SK-N-SH (cell line): ENCODE measurements around the gene TRIP10. TPM values are rescaled to one million over a fixed set of nuclear protein-coding genes. Genes with fewer than 3 reads are reported as not detected.

Experiments
- CTCF ChIA-PET: fragments of 300-600, 350-600 bp; formaldehyde crosslinking; extraction: SDS; loops from one replicate; lab custom pipeline; 2021; lab: Yijun Ruan, JAX
- POLR2A ChIA-PET: fragments of 350-600 bp; sonication (Branson Sonifier 250); formaldehyde crosslinking; extraction: SDS; loops from one replicate; lab custom pipeline; 2020; ENCODE audit warnings: antibody characterized with exemption, inconsistent platforms; lab: Yijun Ruan, JAX
- DNase-seq: peaks from one replicate; pipeline ENCODE4 v3.0.0; 2012
- H2AFZ ChIP-seq: fragments of 200-600 bp; sonication (generic); 2 replicates; pipeline ENCODE4 v1.8.1; 2016; ENCODE audit warnings: antibody characterized with exemption, mild to moderate bottlenecking, low read depth
- H3F3A ChIP-seq: fragments of 200-600 bp; sonication (generic); replicated peaks from 2 replicates; pipeline ENCODE3; 2016; ENCODE audit warnings: antibody characterized with exemption, mild to moderate bottlenecking; ENCODE audit not compliant: insufficient read depth
- H3K27ac ChIP-seq, 2 experiments: fragments of 200-500 bp in 1 of 2; fragments of 200-600 bp in 1 of 2; sonication (Bioruptor generic) in 1 of 2; sonication (generic), shearing (Covaris generic) in 1 of 2; 2 replicates each; pipeline versions ENCODE4 v1.5.1 to v1.6.1; 2014 to 2016; ENCODE audit warnings: low read depth in 2 of 2, inconsistent platforms in 1 of 2, low read length in 1 of 2, mild to moderate bottlenecking in 1 of 2, mixed read lengths in 1 of 2
- H3K27me3 ChIP-seq: fragments of 200-600 bp; sonication (generic), shearing (Covaris generic); 2 replicates; pipeline ENCODE4 v1.6.1; 2016; ENCODE audit warnings: mixed run types; ENCODE audit not compliant: insufficient read depth
- H3K36me3 ChIP-seq, 2 experiments: fragments of 200-500 bp in 1 of 2; fragments of 200-600 bp in 1 of 2; sonication (Bioruptor generic) in 1 of 2; sonication (generic) in 1 of 2; replicated peaks in 1 of 2; 2 replicates each; pipeline versions ENCODE3 to v1.5.1; 2014 to 2016; ENCODE audit warnings: low read length in 1 of 2, mild to moderate bottlenecking in 1 of 2; ENCODE audit not compliant: insufficient read depth in 2 of 2, control insufficient read depth in 1 of 2
- H3K4me1 ChIP-seq, 2 experiments: fragments of 200-500 bp in 1 of 2; fragments of 200-600 bp in 1 of 2; sonication (Bioruptor generic) in 1 of 2; sonication (generic), shearing (Covaris generic) in 1 of 2; 2 replicates each; pipeline versions ENCODE4 v1.5.1 to v1.6.1; 2014 to 2016; ENCODE audit warnings: low read depth in 1 of 2, low read length in 1 of 2, mixed run types in 1 of 2; ENCODE audit not compliant: insufficient read depth in 2 of 2, control insufficient read depth in 1 of 2
- H3K4me2 ChIP-seq: fragments of 200-600 bp; sonication (generic), shearing (Covaris generic); 2 replicates; pipeline ENCODE4 v1.6.1; 2017; ENCODE audit warnings: mixed run types
- H3K4me3 ChIP-seq, 2 experiments: fragments of 200-500 bp in 1 of 2; fragments of 200-600 bp in 1 of 2; sonication (Bioruptor generic) in 1 of 2; sonication (generic), shearing (Covaris generic) in 1 of 2; 2 replicates each; pipeline versions ENCODE4 v1.5.1 to v1.8.1; 2014 to 2016; ENCODE audit warnings: low read depth in 2 of 2, inconsistent platforms in 1 of 2, low read length in 1 of 2, mild to moderate bottlenecking in 1 of 2, mixed read lengths in 1 of 2, moderate library complexity in 1 of 2
- H3K79me2 ChIP-seq: fragments of 200-600 bp; sonication (generic); 2 replicates; pipeline ENCODE4 v1.8.1; 2017; ENCODE audit warnings: mild to moderate bottlenecking; ENCODE audit not compliant: insufficient read depth
- H3K9ac ChIP-seq: fragments of 200-600 bp; sonication (generic); 2 replicates; pipeline ENCODE4 v1.6.1; 2017; ENCODE audit warnings: mixed run types
- H3K9me2 ChIP-seq: fragments of 200-600 bp; sonication (generic); 2 replicates; pipeline ENCODE4 v1.6.1; 2017; ENCODE audit warnings: mixed run types
- H3K9me3 ChIP-seq: fragments of 200-600 bp; sonication (generic); 2 replicates; pipeline ENCODE4 v1.6.1; 2017; ENCODE audit warnings: mixed run types, mild to moderate bottlenecking, moderate library complexity
- H4K20me1 ChIP-seq: fragments of 200-600 bp; sonication (generic); 2 replicates; pipeline ENCODE4 v1.6.1; 2017; ENCODE audit warnings: mild to moderate bottlenecking, mixed run types; ENCODE audit not compliant: insufficient read depth
- FOXJ3 ChIP-seq: sonication (generic); formaldehyde crosslinking; IDR thresholded peaks from 2 replicates; pipeline ENCODE4 v1.5.1; 2020; ENCODE audit warnings: mild to moderate bottlenecking, missing genetic modification reagents
- FOXM1 ChIP-seq: IDR thresholded peaks from 2 replicates; pipeline ENCODE4 v1.4.0; 2012; ENCODE audit warnings: low read depth, mild to moderate bottlenecking
- NFIC ChIP-seq: IDR thresholded peaks from 2 replicates; pipeline ENCODE4 v1.4.0; 2012; ENCODE audit warnings: borderline replicate concordance
- PBX3 ChIP-seq: IDR thresholded peaks from 2 replicates; pipeline ENCODE4; 2012
- RAD21 ChIP-seq: IDR thresholded peaks from 2 replicates; pipeline ENCODE4 v1.6.1; 2012; ENCODE audit warnings: mild to moderate bottlenecking, low read length
- RCOR1 ChIP-seq: fragments of 150-350 bp; IDR thresholded peaks from 2 replicates; pipeline ENCODE4 v1.6.1; 2017; ENCODE audit warnings: antibody characterized with exemption, low read length
- REST ChIP-seq: IDR thresholded peaks from 2 replicates; pipeline ENCODE4 v1.6.1; 2012; ENCODE audit warnings: mild to moderate bottlenecking, low read depth, low read length, moderate library complexity
- RXRA ChIP-seq: IDR thresholded peaks from 2 replicates; pipeline ENCODE4 v1.4.0; 2012; ENCODE audit warnings: low read depth, mild to moderate bottlenecking, borderline replicate concordance
- SMC3 ChIP-seq: IDR thresholded peaks from 2 replicates; pipeline ENCODE4 v1.6.1; 2012; ENCODE audit warnings: low read depth, low read length, improper control_type of control experiment
- TEAD4 ChIP-seq: IDR thresholded peaks from 2 replicates; pipeline ENCODE4 v1.4.0; 2012; ENCODE audit warnings: mild to moderate bottlenecking, borderline replicate concordance; ENCODE audit not compliant: insufficient read depth
- WGBS: methylation state at CpG from one replicate; pipeline ENCODE4 v1.1.6; 2017; ENCODE audit warnings: low lambda C conversion rate; 5-methylcytosine and 5-hydroxymethylcytosine counted together
- polyA plus RNA-seq, 3 experiments: library from polyadenylated mRNA; depleted of rRNA; stranded (reverse); fragments of >200 nt; gene quantifications; 2 replicates each; pipeline ENCODE4 v1.2.3, GENCODE V29; 2012
- TF ChIP-seq, protein P1 (sequence below): IDR thresholded peaks from 2 replicates; pipeline ENCODE4 v1.4.0; 2012; ENCODE audit warnings: low read depth
- TF ChIP-seq, protein P2 (sequence below): IDR thresholded peaks from 2 replicates; pipeline ENCODE4 v1.4.0; 2012; ENCODE audit warnings: low read depth, borderline replicate concordance

TRIP10 gene
- polyA plus RNA-seq, 1 of the 3 experiments (the other 2 are of a cell fraction): 42.9 TPM

GRCh38 chr19:6725513-6726231 is 13.8 kb upstream of the TRIP10 start:
- WGBS: 66% methylated on average over 14 of the region's 16 CpGs
- H3K4me3 ChIP-seq: no peak overlapping the region
- no peaks in the 10 kb centered on the region for H3K36me3 ChIP-seq
- no peaks in the 10 kb centered on the region for H3K9me2 ChIP-seq
- no peaks in the 10 kb centered on the region for H3K79me2 ChIP-seq
- POLR2A ChIA-PET: no interaction called here
- no peak overlapping the region for H3K27ac ChIP-seq
- no peak overlapping the region for H3K4me2 ChIP-seq
- no peak overlapping the region for H3K9ac ChIP-seq
- H3K9me3 ChIP-seq: no peaks in the 10 kb centered on the region
- H3F3A ChIP-seq: no peaks in the 10 kb centered on the region
- H3K4me1 ChIP-seq: no peaks in the 10 kb centered on the region
- no peak overlapping the region for H2AFZ ChIP-seq
- no peaks in the 10 kb centered on the region for H4K20me1 ChIP-seq
- TF ChIP-seq RCOR1 (no peak), REST (no peak), FOXJ3 (CRISPR knock-in tag) (no peak), RXRA (no peak), FOXM1 (no peak), TEAD4 (no peak), NFIC (no peak), RAD21 (no peak), PBX3 (no peak), SMC3 (no peak)
- TF ChIP-seq, protein P1, sequence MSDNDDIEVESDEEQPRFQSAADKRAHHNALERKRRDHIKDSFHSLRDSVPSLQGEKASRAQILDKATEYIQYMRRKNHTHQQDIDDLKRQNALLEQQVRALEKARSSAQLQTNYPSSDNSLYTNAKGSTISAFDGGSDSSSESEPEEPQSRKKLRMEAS: no peak
- TF ChIP-seq, protein P2, sequence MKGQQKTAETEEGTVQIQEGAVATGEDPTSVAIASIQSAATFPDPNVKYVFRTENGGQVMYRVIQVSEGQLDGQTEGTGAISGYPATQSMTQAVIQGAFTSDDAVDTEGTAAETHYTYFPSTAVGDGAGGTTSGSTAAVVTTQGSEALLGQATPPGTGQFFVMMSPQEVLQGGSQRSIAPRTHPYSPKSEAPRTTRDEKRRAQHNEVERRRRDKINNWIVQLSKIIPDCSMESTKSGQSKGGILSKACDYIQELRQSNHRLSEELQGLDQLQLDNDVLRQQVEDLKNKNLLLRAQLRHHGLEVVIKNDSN: no peak
- CTCF ChIA-PET: interaction anchor here (1.5 kb wide), 1 partner anchor 10 kb away, joined by 3 read pairs; no protein-coding TSS in a partner anchor
- DNase-seq: no peak
- peaks cover 7% of the 10 kb centered on the region; the same call in 1 of the 2 replicates for H3K27me3 ChIP-seq
